HepG2 (cell line): ENCODE results near the gene SRP68. TPM values are rescaled to one million over a fixed set of nuclear protein-coding genes. Genes with fewer than 3 reads are reported as not detected.

ENCODE experiments used
- AGO2 ChIP-seq: fragments of 200-400 bp; formaldehyde crosslinking; optimal IDR thresholded peaks from 2 replicates; pipeline ENCODE3; 2017; ENCODE audit warnings: mild to moderate bottlenecking, low read depth, low read length, moderate library complexity
- AKAP8 ChIP-seq: sonication (generic); formaldehyde crosslinking; IDR thresholded peaks from 2 replicates; pipeline ENCODE4 v1.5.1; 2020; ENCODE audit warnings: mild to moderate bottlenecking, missing genetic modification reagents
- ATF1 ChIP-seq: IDR thresholded peaks from 2 replicates; pipeline ENCODE4 v1.6.1; 2016; ENCODE audit warnings: mild to moderate bottlenecking, control low read depth
- ATF6 ChIP-seq: sonication (generic); formaldehyde crosslinking; conservative IDR thresholded peaks from 2 replicates; pipeline ENCODE4 v1.4.0; 2020; ENCODE audit warnings: missing genetic modification reagents
- CBX1 ChIP-seq: IDR thresholded peaks from one replicate; pipeline ENCODE4 v1.6.1; 2016; ENCODE audit warnings: antibody characterized with exemption, low read depth
- CTCF ChIP-seq: sonication (generic); formaldehyde crosslinking; IDR thresholded peaks from 2 replicates; pipeline ENCODE4 v1.5.0; 2020; ENCODE audit warnings: mild to moderate bottlenecking, missing genetic modification reagents, moderate library complexity
- FOXM1 ChIP-seq: sonication (generic); formaldehyde crosslinking; IDR thresholded peaks from 2 replicates; pipeline ENCODE4 v1.5.0; 2020; ENCODE audit warnings: missing genetic modification reagents
- GPN1 ChIP-seq: sonication (generic); formaldehyde crosslinking; IDR thresholded peaks from 2 replicates; pipeline ENCODE4 v1.5.1; 2020; ENCODE audit warnings: missing genetic modification reagents, borderline replicate concordance
- HINFP ChIP-seq: sonication (generic); formaldehyde crosslinking; IDR thresholded peaks from 2 replicates; pipeline ENCODE4 v1.4.0; 2020; ENCODE audit warnings: low read depth, mild to moderate bottlenecking, missing genetic modification reagents
- HOXA7 ChIP-seq: sonication (generic); formaldehyde crosslinking; IDR thresholded peaks from 2 replicates; pipeline ENCODE4 v1.8.1; 2022; ENCODE audit warnings: mild to moderate bottlenecking, missing genetic modification reagents, moderate library complexity
- JARID2 ChIP-seq: sonication (generic); formaldehyde crosslinking; IDR thresholded peaks from 2 replicates; pipeline ENCODE4 v1.8.1; 2023; ENCODE audit warnings: missing genetic modification reagents, inconsistent platforms; ENCODE audit not compliant: insufficient replicate concordance
- POLR2AphosphoS5 ChIP-seq: IDR thresholded peaks from 2 replicates; pipeline ENCODE4 v1.6.1; 2012; ENCODE audit warnings: low read depth, low read length
- POLR2G ChIP-seq: fragments of 200-400 bp; formaldehyde crosslinking; IDR thresholded peaks from 2 replicates; pipeline ENCODE4 v1.6.1; 2018; ENCODE audit warnings: mild to moderate bottlenecking, low read depth, low read length, moderate library complexity
- TERF1 ChIP-seq: sonication (generic); formaldehyde crosslinking; IDR thresholded peaks from 2 replicates; pipeline ENCODE4 v1.8.0; 2022; ENCODE audit warnings: mild to moderate bottlenecking, missing genetic modification reagents, moderate library complexity
- ZFAT ChIP-seq: sonication (generic); formaldehyde crosslinking; conservative IDR thresholded peaks from 2 replicates; pipeline ENCODE4 v1.8.1; 2023; ENCODE audit warnings: missing genetic modification reagents, inconsistent platforms
- ZNF230 ChIP-seq: sonication (generic); formaldehyde crosslinking; IDR thresholded peaks from 2 replicates; pipeline ENCODE4 v1.4.0; 2020; ENCODE audit warnings: mild to moderate bottlenecking, missing genetic modification reagents
- ZNF460 ChIP-seq: sonication (generic); formaldehyde crosslinking; IDR thresholded peaks from 2 replicates; pipeline ENCODE4 v1.5.1; 2020; ENCODE audit warnings: missing genetic modification reagents, mild to moderate bottlenecking, borderline replicate concordance
- ZNF589 ChIP-seq: sonication (generic); formaldehyde crosslinking; conservative IDR thresholded peaks from 2 replicates; pipeline ENCODE4 v1.8.0; 2022; ENCODE audit warnings: mild to moderate bottlenecking, moderate library complexity, missing genetic modification reagents
- ZNF788 ChIP-seq: sonication (generic); formaldehyde crosslinking; IDR thresholded peaks from 2 replicates; pipeline ENCODE4 v1.5.0; 2020; ENCODE audit warnings: mild to moderate bottlenecking, missing genetic modification reagents, borderline replicate concordance
- polyA plus RNA-seq, 8 experiments: library from polyadenylated mRNA; depleted of rRNA in 3 of 8; stranded (reverse) in 7 of 8; unstranded in 1 of 8; fragments of >200 nt; fragmentation: Illumina TruSeq in 4 of 8; extraction: Trizol in 4 of 8; gene quantifications; 2 replicates each; pipeline versions ENCODE4 v1.2.1 to v1.2.3, GENCODE V29; 2011 to 2016; ENCODE audit warnings: low read depth in 4 of 8, missing spikeins in 1 of 8, mixed read lengths in 1 of 8; ENCODE audit not compliant: insufficient read depth in 1 of 8
- total RNA-seq, 5 experiments: library from RNA; depleted of rRNA; stranded (reverse); fragments of >200 nt; fragmentation: Illumina TruSeq; extraction: Trizol; gene quantifications; 2 replicates each; pipeline ENCODE4 v1.2.3, GENCODE V29; 2016; ENCODE audit warnings: low read depth in 1 of 5
- TF ChIP-seq, protein P1 (sequence below): sonication (generic); formaldehyde crosslinking; IDR thresholded peaks from 2 replicates; pipeline ENCODE4 v1.5.0; 2020; ENCODE audit warnings: mild to moderate bottlenecking, missing genetic modification reagents

The SRP68 gene
- total and polyA plus RNA-seq, 2 of the 13 experiments (the other 11 are each of a cell fraction or from before 2014, with no cell fraction given): 39.8 to 74.3 TPM

DNA sequence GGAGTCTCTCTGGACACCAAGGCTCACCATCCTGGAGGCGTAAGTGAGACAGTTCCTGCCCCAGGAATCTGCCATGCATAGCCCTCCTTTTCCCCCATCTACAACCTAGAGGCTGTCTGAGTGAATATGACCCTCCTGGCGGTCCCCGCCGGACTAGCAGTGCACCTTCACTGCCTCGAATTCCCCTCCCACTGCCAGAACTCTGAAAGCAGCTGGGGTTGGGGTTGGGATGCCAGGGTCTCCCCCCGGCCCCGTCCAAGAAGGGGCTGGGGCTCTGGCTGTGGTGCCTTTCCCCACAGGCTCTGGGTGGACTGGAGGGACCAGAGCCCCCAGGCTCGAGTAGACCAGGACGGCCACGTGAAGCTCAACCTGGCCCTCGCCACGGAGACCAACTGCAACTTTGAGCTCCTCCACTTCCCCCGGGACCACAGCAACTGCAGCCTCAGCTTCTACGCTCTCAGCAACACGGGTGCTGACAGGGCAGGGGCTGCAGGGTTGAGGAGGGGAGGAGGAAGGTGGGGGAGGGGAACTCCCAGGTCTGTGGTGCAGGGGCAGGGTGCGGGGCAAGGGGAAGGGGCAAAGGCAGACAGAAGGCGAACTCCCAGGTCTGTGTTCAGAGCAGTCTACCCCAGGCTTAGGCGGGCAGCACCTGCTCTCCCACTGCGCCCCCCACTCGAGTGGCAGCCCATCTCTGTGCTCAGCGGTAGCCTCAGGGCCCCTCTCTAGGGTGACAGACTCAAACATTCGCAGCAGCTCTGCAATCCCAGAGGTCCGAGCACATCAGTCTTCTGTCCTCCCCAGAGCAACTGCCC lies 7.8 kb upstream of the SRP68 start (continued):
- TF ChIP-seq TERF1 (CRISPR knock-in tag) (no peak), CTCF (CRISPR knock-in tag) (0 out of 2 replicates have a peak, but pooled peaks have one; percentile 7), POLR2AphosphoS5 (peak; percentile 12; the same call in 1 of the 2 replicates), ZFAT (no peak), ZNF460 (no peak), GPN1 (CRISPR knock-in tag) (no peak), HOXA7 (0 out of 2 replicates have a peak, but pooled peaks have one; percentile 65), HINFP (CRISPR knock-in tag) (no peak), FOXM1 (CRISPR knock-in tag) (no peak), ZNF589 (0 out of 2 replicates have a peak, but pooled peaks have one; percentile 60), AKAP8 (peak; percentile 25), JARID2 (CRISPR knock-in tag) (no peak), ZNF230 (CRISPR knock-in tag) (no peak), ATF6 (no peak), AGO2 (peak; percentile 98), POLR2G (peak; percentile 75), ZNF788 (CRISPR knock-in tag) (no peak), ATF1 (CRISPR knock-in tag) (no peak), CBX1 (no peak)
- TF ChIP-seq, protein P1, sequence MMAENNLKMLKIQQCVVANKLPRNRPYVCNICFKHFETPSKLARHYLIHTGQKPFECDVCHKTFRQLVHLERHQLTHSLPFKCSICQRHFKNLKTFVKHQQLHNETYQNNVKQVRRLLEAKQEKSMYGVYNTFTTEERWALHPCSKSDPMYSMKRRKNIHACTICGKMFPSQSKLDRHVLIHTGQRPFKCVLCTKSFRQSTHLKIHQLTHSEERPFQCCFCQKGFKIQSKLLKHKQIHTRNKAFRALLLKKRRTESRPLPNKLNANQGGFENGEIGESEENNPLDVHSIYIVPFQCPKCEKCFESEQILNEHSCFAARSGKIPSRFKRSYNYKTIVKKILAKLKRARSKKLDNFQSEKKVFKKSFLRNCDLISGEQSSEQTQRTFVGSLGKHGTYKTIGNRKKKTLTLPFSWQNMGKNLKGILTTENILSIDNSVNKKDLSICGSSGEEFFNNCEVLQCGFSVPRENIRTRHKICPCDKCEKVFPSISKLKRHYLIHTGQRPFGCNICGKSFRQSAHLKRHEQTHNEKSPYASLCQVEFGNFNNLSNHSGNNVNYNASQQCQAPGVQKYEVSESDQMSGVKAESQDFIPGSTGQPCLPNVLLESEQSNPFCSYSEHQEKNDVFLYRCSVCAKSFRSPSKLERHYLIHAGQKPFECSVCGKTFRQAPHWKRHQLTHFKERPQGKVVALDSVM (CRISPR knock-in tag): no peak
